Right lobe of liver (tissue), 6 donors: ENCODE results near the gene KCNB1. TPM values are rescaled to one million over a fixed set of nuclear protein-coding genes. Genes with fewer than 3 reads are reported as not detected.

Experiments
- ATAC-seq, 4 donors: fragments of 200-7000 bp; cut with Tn5 transposase; one replicate each; pipeline ENCODE4 v1.9.1; 2020; ENCODE audit warnings: mild to moderate bottlenecking in 4 of 4, moderate library complexity in 4 of 4
- DNase-seq, 3 donors: peaks; one replicate each; pipeline ENCODE4 v3.0.0-alpha.2; 2020
- H3K27ac ChIP-seq, 3 donors: fragments of 200-600 bp; one replicate each; pipeline ENCODE4 v1.8.0; 2022
- H3K27me3 ChIP-seq, 2 donors: fragments of 200-600 bp; one replicate each; pipeline ENCODE4 v1.8.0; 2022
- H3K36me3 ChIP-seq, 4 donors: fragments of 200-600 bp; sonication (generic) in 1 of 4; one replicate each; pipeline versions ENCODE4 v1.5.1 to v1.8.0; 2017 to 2022; ENCODE audit warnings: control low read depth in 1 of 4
- H3K4me1 ChIP-seq, 4 donors: fragments of 200-600 bp; sonication (generic) in 1 of 4; one replicate each; pipeline versions ENCODE4 v1.5.1 to v1.8.0; 2017 to 2022; ENCODE audit warnings: control low read depth in 1 of 4
- H3K4me3 ChIP-seq, 3 donors: fragments of 200-600 bp; one replicate each; pipeline ENCODE4 v1.8.0; 2022
- H3K9me3 ChIP-seq, 4 donors: fragments of 200-600 bp; sonication (generic) in 1 of 4; one replicate each; pipeline versions ENCODE4 v1.5.1 to v1.8.0; 2017 to 2022; ENCODE audit warnings: control low read depth in 1 of 4
- POLR2A ChIP-seq: fragments of 450-650 bp; IDR thresholded peaks from one replicate; pipeline ENCODE4 v1.6.1; 2017; ENCODE audit warnings: antibody characterized with exemption, mild to moderate bottlenecking
- WGBS: methylation state at CpG from one replicate; pipeline ENCODE4 v1.1.6; 2018; ENCODE audit warnings: low coverage, low lambda C conversion rate; ENCODE audit not compliant: insufficient coverage; ENCODE audit errors: missing lambda C conversion rate; 5-methylcytosine and 5-hydroxymethylcytosine counted together
- intact Hi-C, 2 donors: fragments of 100-400 bp; cut with DNase I; formaldehyde crosslinking; loops; one replicate each; pipeline versions ENCODE4 v1.11.2 to v1.14.1; 2022
- total RNA-seq, 6 experiments: library from RNA; depleted of rRNA in 2 of 6; stranded (reverse); fragments of >200 nt in 2 of 6; fragmentation: NEBNext Ultra II Directional in 3 of 6; extraction: Animal tissue kit (Norgen Biotek cat#: 25700) in 3 of 6; gene quantifications; one replicate each; pipeline versions ENCODE4 v1.1.0 to v1.2.4, GENCODE V29; 2016 to 2023
- TF ChIP-seq, protein P1 (sequence below), 4 donors: fragments of 200-600 bp in 3 of 4; fragments of 450-650 bp in 1 of 4; IDR thresholded peaks; one replicate each; pipeline versions ENCODE4 v1.5.1 to v1.8.0; 2016 to 2022; ENCODE audit warnings: antibody characterized with exemption in 4 of 4, mild to moderate bottlenecking in 2 of 4
- donor health status: DM: no; HTN: yes; CAD: no.
- donor health status: DM: no; HTN: no; CAD: no.
- donor health status: DM: no; HTN: no; CAD: no.
- donor health status: DM: no; HTN: yes; CAD: no.
- donor health status: DM: no; HTN: yes; CAD: no.

KCNB1 gene
- total RNA-seq, 6 experiments from 2014 or later, result 1.5 to 8.2 (median 3.8) TPM

GRCh38 chr20:49415005-49415667 lies 67.3 kb downstream of the KCNB1 start:
- ATAC-seq (no peak), DNase-seq (no peak)
- Histone ChIP-seq H3K4me3 (no peak overlapping the region), H3K4me1 (no peaks in the 10 kb centered on the region), H3K27ac (no peak overlapping the region), H3K9me3 (no peaks in the 10 kb centered on the region), H3K36me3 (no peaks in the 10 kb centered on the region), H3K27me3 (no peaks in the 10 kb centered on the region)
- WGBS, result 79% methylated on average over 6 of the region's 8 CpGs
- intact Hi-C loops, result no loop called here
- TF ChIP-seq, protein P1, sequence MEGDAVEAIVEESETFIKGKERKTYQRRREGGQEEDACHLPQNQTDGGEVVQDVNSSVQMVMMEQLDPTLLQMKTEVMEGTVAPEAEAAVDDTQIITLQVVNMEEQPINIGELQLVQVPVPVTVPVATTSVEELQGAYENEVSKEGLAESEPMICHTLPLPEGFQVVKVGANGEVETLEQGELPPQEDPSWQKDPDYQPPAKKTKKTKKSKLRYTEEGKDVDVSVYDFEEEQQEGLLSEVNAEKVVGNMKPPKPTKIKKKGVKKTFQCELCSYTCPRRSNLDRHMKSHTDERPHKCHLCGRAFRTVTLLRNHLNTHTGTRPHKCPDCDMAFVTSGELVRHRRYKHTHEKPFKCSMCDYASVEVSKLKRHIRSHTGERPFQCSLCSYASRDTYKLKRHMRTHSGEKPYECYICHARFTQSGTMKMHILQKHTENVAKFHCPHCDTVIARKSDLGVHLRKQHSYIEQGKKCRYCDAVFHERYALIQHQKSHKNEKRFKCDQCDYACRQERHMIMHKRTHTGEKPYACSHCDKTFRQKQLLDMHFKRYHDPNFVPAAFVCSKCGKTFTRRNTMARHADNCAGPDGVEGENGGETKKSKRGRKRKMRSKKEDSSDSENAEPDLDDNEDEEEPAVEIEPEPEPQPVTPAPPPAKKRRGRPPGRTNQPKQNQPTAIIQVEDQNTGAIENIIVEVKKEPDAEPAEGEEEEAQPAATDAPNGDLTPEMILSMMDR (IDR thresholded peaks at IDR 0.05), result no peak

GRCh38 chr20:49413677-49414076 lies 68.8 kb downstream of the KCNB1 start:
- no peaks in the 10 kb centered on the region for H3K4me1 ChIP-seq
- ATAC-seq (no peak), DNase-seq (no peak)
- H3K9me3 ChIP-seq, result no peaks in the 10 kb centered on the region
- H3K27ac ChIP-seq, result no peak overlapping the region
- TF ChIP-seq POLR2A, result no peak
- TF ChIP-seq, protein P1 (IDR thresholded peaks at IDR 0.05), result no peak
- intact Hi-C loops, result no loop called here
- 52% methylated on average over 2 of the region's 4 CpGs for WGBS
- no peaks in the 10 kb centered on the region for H3K27me3 ChIP-seq
- H3K36me3 ChIP-seq, result no peaks in the 10 kb centered on the region
- H3K4me3 ChIP-seq, result no peak overlapping the region

DNA sequence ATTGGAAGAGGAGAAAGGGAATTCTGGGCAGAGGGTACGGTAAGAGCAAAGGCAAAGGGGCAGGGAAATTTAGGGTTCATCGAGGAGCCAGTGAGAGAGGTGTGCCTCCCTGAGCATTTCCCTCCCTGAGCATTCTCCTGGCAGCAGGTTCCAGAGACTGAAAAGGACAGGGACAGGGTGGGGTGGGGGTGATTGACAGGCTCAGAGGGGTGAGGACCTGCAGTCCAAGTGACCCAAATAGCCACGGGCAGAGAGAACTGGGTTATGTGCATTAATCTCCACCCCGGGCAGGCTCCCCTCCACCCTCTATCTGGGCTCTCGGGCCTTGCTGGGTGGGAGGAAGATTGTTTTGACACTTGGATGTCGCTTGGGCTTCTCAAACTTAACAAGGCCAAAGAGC lies 69.5 kb downstream of the KCNB1 start:
- no peak overlapping the region for H3K27ac ChIP-seq
- H3K36me3 ChIP-seq, result no peaks in the 10 kb centered on the region
- H3K4me1 ChIP-seq, result no peaks in the 10 kb centered on the region
- H3K9me3 ChIP-seq, result no peaks in the 10 kb centered on the region
- intact Hi-C loops, result no loop called here
- no peak overlapping the region for H3K4me3 ChIP-seq
- H3K27me3 ChIP-seq, result no peaks in the 10 kb centered on the region
- DNase-seq (no peak), ATAC-seq (no peak)
- no CpG with 5 or more reads among the region's 6 CpGs for WGBS
- TF ChIP-seq, protein P1 (IDR thresholded peaks at IDR 0.05), result no peak
- no peak for TF ChIP-seq POLR2A

GRCh38 chr20:49412254-49412653 lies 70.2 kb downstream of the KCNB1 start:
- no peak overlapping the region for H3K27ac ChIP-seq
- TF ChIP-seq, protein P1 (IDR thresholded peaks at IDR 0.05), result no peak
- no peak for TF ChIP-seq POLR2A
- intact Hi-C loops, result no loop called here
- no peaks in the 10 kb centered on the region for H3K4me1 ChIP-seq
- H3K9me3 ChIP-seq, result no peaks in the 10 kb centered on the region
- H3K36me3 ChIP-seq, result no peaks in the 10 kb centered on the region
- no peaks in the 10 kb centered on the region for H3K27me3 ChIP-seq
- H3K4me3 ChIP-seq, result no peak overlapping the region
- DNase-seq (no peak), ATAC-seq (no peak)
- WGBS, result 96% methylated on average over 4 of the region's 4 CpGs
